ENCODE results near the gene MARVELD1. TPM values are rescaled to one million over a fixed set of nuclear protein-coding genes. Genes with fewer than 3 reads are reported as not detected.

The MARVELD1 gene
- total and polyA plus RNA-seq, 2 of the 8 experiments (the other 6 are each of a cell fraction or from before 2014, with no cell fraction given) = 28.1 to 37.3 TPM

DNA sequence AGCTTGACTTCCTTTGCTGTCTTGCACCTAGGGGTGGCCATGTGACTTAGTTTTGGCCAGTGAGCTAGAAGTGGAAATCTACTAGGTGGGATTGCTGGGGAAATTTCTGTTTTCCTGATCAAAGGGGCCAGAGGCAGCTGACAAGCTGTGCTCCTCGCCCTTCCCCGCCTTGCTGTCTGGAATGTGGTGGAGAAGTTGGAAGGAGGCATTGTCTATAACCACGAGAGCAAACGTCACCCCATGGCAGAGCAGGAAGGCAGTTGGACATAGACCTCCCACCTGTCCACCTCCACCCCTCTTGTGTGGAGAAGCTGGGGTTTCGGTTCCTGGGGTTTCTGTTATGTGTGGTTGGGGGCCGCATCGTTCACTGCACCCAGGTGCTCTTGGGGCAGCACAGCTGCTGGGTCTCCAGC lies 51.0 kb downstream of the MARVELD1 start:
- no peak overlapping the region for H2BK120ac ChIP-seq (replicated peaks; ENCODE audit: low read depth, low read length)
- peaks cover 0 to 10% (median 4%) of the 10 kb centered on the region in 4 experiments; a peak in 6 of 7 replicates for H3K27me3 ChIP-seq (replicated peaks in 1 of 4; ENCODE audit: control insufficient read depth in 3 of 4, extremely low read depth in 1 of 4, insufficient read depth in 3 of 4, low read length in 3 of 4)
- H3K4ac ChIP-seq (replicated peaks; ENCODE audit: insufficient read length, low read depth, low read length) = no peak overlapping the region
- no peak overlapping the region for H3K56ac ChIP-seq (replicated peaks; ENCODE audit: insufficient read length, low read depth, low read length)
- no peak overlapping the region for H3K27ac ChIP-seq (ENCODE audit: low read depth, low read length)
- H2BK5ac ChIP-seq (ENCODE audit: low read depth, low read length) = no peak overlapping the region
- H4K5ac ChIP-seq (ENCODE audit: insufficient read length, low read depth, low read length) = no peak overlapping the region
- TF ChIP-seq BCL11A (IDR thresholded peaks at IDR 0.05; ENCODE audit: low read depth in 2 of 2, low read length in 2 of 2) (no peak), HDAC6 (IDR thresholded peaks at IDR 0.05; ENCODE audit: low read depth, low read length) (no peak), EZH2 (IDR thresholded peaks at IDR 0.05; ENCODE audit: low read depth, low read length, severe bottlenecking) (no peak), CHD1 (IDR thresholded peaks at IDR 0.05; ENCODE audit: low read depth, low read length) (no peak), E2F6 (IDR thresholded peaks at IDR 0.05) (no peak), KDM5A (IDR thresholded peaks at IDR 0.05; ENCODE audit: low read length) (no peak)
- ChIA-PET POLR2A (ENCODE audit: partially characterized antibody) (interaction anchor here (1.1 to 2.0 kb wide), 2 partner anchors 10 to 105 kb away, joined by 3 to 6 read pairs; no protein-coding TSS in a partner anchor), CTCF (ENCODE audit: partially characterized antibody) (interaction anchor here (0.9 to 5.8 kb wide), 8 partner anchors 7 to 70 kb away, joined by 3 to 30 read pairs (median 4); partner anchors contain the start of gene SFRP5)
- no peak overlapping the region for H4K8ac ChIP-seq (ENCODE audit: extremely low read depth, insufficient read depth, low read length)
- peaks cover 0 to 13% (median 7%) of the 10 kb centered on the region in 4 experiments; a peak in 6 of 7 replicates for H3K4me1 ChIP-seq (replicated peaks in 1 of 4; ENCODE audit: control insufficient read depth in 3 of 4, insufficient read depth in 4 of 4, low read length in 3 of 4)
- H3K18ac ChIP-seq (ENCODE audit: extremely low read depth, low read length) = no peak overlapping the region
- no peak overlapping the region for H3K4me3 ChIP-seq (ENCODE audit: extremely low read depth in 1 of 4, insufficient read depth in 2 of 4, low read depth in 3 of 4, low read length in 4 of 4)
- H2AK5ac ChIP-seq (ENCODE audit: low read depth, low read length) = no peak overlapping the region
- H3K9me3 ChIP-seq (ENCODE audit: insufficient read depth in 2 of 2, low read depth in 1 of 2, low read length in 1 of 2) = no peaks in the 10 kb centered on the region
- no peak overlapping the region for H2BK20ac ChIP-seq (ENCODE audit: low read length)
- no peak overlapping the region for H2BK12ac ChIP-seq (ENCODE audit: low read depth, low read length)
- H3K36me3 ChIP-seq (ENCODE audit: control insufficient read depth in 2 of 4, insufficient read depth in 4 of 4, low read length in 3 of 4) = peaks cover 0 to 6% (median 0%) of the 10 kb centered on the region in 4 experiments; a peak in 3 of 8 replicates
- H3K23ac ChIP-seq (ENCODE audit: insufficient read length) = no peak overlapping the region
- H3K9ac ChIP-seq (replicated peaks in 1 of 4; ENCODE audit: extremely low read depth in 1 of 4, low read depth in 3 of 4, low read length in 3 of 4) = no peak overlapping the region
- no peak overlapping the region for H3K4me2 ChIP-seq (ENCODE audit: insufficient read depth in 1 of 2, low read depth in 2 of 2, low read length in 2 of 2)
- FAIRE-seq (no peak), DNase-seq (ENCODE audit: low read depth in 1 of 2, low spot score in 2 of 2) (no peak)
- no peak overlapping the region for H2AFZ ChIP-seq (ENCODE audit: low read length)
- no peaks in the 10 kb centered on the region for H4K20me1 ChIP-seq (replicated peaks in 1 of 2; ENCODE audit: control insufficient read depth in 1 of 2, insufficient read depth in 2 of 2, low read length in 2 of 2)
- no peaks in the 10 kb centered on the region for H3K23me2 ChIP-seq (ENCODE audit: low read depth, low read length)
- 91% methylated on average over 7 of the region's 7 CpGs; no CpG with 5 or more reads in 1 of the 2 experiments for WGBS, 2 experiments (ENCODE audit: extremely low coverage in 1 of 2, insufficient coverage in 1 of 2, insufficient read length in 1 of 2, insufficient replicate concordance in 2 of 2, low coverage in 1 of 2, low lambda C conversion rate in 2 of 2, missing lambda C conversion rate in 1 of 2)
- no peak overlapping the region for H3K14ac ChIP-seq (ENCODE audit: insufficient read length)
- H3K79me2 ChIP-seq (ENCODE audit: control insufficient read depth in 1 of 2, insufficient read depth in 2 of 2, low read length in 2 of 2) = no peaks in the 10 kb centered on the region
- H2BK15ac ChIP-seq (ENCODE audit: low read length) = no peak overlapping the region
- H3K79me1 ChIP-seq (ENCODE audit: low read depth, low read length) = no peaks in the 10 kb centered on the region
- H4K91ac ChIP-seq (replicated peaks; ENCODE audit: insufficient read length, low read length) = no peak overlapping the region
